ENCODE measurements around the gene DTD1. TPM values are rescaled to one million over a fixed set of nuclear protein-coding genes. Genes with fewer than 3 reads are reported as not detected.
"Not testable (repeated sequence)": the region's sequence is repeated elsewhere in the genome, so short reads cannot be mapped to it uniquely, and the experiment has no call there.

The DTD1 gene
- total RNA-seq, 1 experiment from 2014 or later = 62.8 TPM

- TF ChIP-seq EZH2 (IDR thresholded peaks at IDR 0.05; ENCODE audit: low read depth) (no peak), CTCF (conservative IDR thresholded peaks at IDR 0.05) (no peak)
- H3K27me3 ChIP-seq (ENCODE audit: insufficient read depth, low read depth) = no peaks in the 10 kb centered on the region; the same call in 1 of the 2 replicates
- no peaks in the 10 kb centered on the region for H3K4me1 ChIP-seq (replicated peaks; ENCODE audit: insufficient read depth)
- DNase-seq = no peak
- H3K4me3 ChIP-seq = no peak overlapping the region
- H3K9me2 ChIP-seq (ENCODE audit: insufficient read depth) = no peaks in the 10 kb centered on the region
- POLR2A ChIA-PET (ENCODE audit: unreplicated experiment) = no interaction called here
- BruUV-seq (replicated peaks) = no TSS peak
- no peak overlapping the region for H3K27ac ChIP-seq
- H2AFZ ChIP-seq = no peak overlapping the region
- no peaks in the 10 kb centered on the region for H3K36me3 ChIP-seq (ENCODE audit: low read depth)
- no peaks in the 10 kb centered on the region for H3K79me2 ChIP-seq (ENCODE audit: low read depth)
- H3F3A ChIP-seq (ENCODE audit: insufficient read depth, low read depth) = no peaks in the 10 kb centered on the region
- no peak overlapping the region for H3K4me2 ChIP-seq
- no peaks in the 10 kb centered on the region for H4K20me1 ChIP-seq (ENCODE audit: insufficient read depth)
- intact Hi-C loops (cut with micrococcal nuclease; ENCODE audit: unreplicated experiment) = no loop called here
- H3K9me3 ChIP-seq (ENCODE audit: insufficient read depth, low read depth) = no peaks in the 10 kb centered on the region
- CTCF ChIA-PET = no interaction called here
Measured at GRCh38 chr20:18783385-18783959, 195.6 kb downstream of the DTD1 start.

- intact Hi-C loops (cut with micrococcal nuclease; ENCODE audit: unreplicated experiment); BruUV-seq (replicated peaks); H3K4me3 ChIP-seq; H4K20me1 ChIP-seq (ENCODE audit: insufficient read depth); H3K9me3 ChIP-seq (ENCODE audit: insufficient read depth, low read depth); H3F3A ChIP-seq (ENCODE audit: insufficient read depth, low read depth); H3K27ac ChIP-seq; DNase-seq; H3K79me2 ChIP-seq (ENCODE audit: low read depth); POLR2A ChIA-PET (ENCODE audit: unreplicated experiment); H3K9me2 ChIP-seq (ENCODE audit: insufficient read depth); CTCF ChIA-PET; H3K4me1 ChIP-seq (replicated peaks; ENCODE audit: insufficient read depth); H3K4me2 ChIP-seq; H3K36me3 ChIP-seq (ENCODE audit: low read depth); H2AFZ ChIP-seq: not testable (repeated sequence)
- H3K27me3 ChIP-seq (ENCODE audit: insufficient read depth, low read depth) = peaks cover 13% of the 10 kb centered on the region; the same call in 1 of the 2 replicates
Measured at GRCh38 chr20:18787046-18787445, 199.2 kb downstream of the DTD1 start.

GRCh38 chr20:18788021-18788420 is 200.2 kb downstream of the DTD1 start:
- Histone ChIP-seq H3K27ac (no peak overlapping the region), H3K4me3 (no peak overlapping the region), H2AFZ (no peak overlapping the region), H3K36me3 (ENCODE audit: low read depth) (no peaks in the 10 kb centered on the region), H3K4me1 (replicated peaks; ENCODE audit: insufficient read depth) (no peaks in the 10 kb centered on the region), H3K9me3 (ENCODE audit: insufficient read depth, low read depth) (no peaks in the 10 kb centered on the region), H4K20me1 (ENCODE audit: insufficient read depth) (no peaks in the 10 kb centered on the region), H3K9me2 (ENCODE audit: insufficient read depth) (no peaks in the 10 kb centered on the region), H3K27me3 (ENCODE audit: insufficient read depth, low read depth) (peaks cover 13% of the 10 kb centered on the region; the same call in 1 of the 2 replicates), H3F3A (ENCODE audit: insufficient read depth, low read depth) (no peaks in the 10 kb centered on the region), H3K79me2 (ENCODE audit: low read depth) (no peaks in the 10 kb centered on the region), H3K4me2 (no peak overlapping the region)
- ChIA-PET CTCF (no interaction called here), POLR2A (ENCODE audit: unreplicated experiment) (no interaction called here)
- BruUV-seq (replicated peaks) = no TSS peak
- no peak for DNase-seq
- TF ChIP-seq CTCF (conservative IDR thresholded peaks at IDR 0.05) (no peak), EZH2 (IDR thresholded peaks at IDR 0.05; ENCODE audit: low read depth) (no peak)
- intact Hi-C loops (cut with micrococcal nuclease; ENCODE audit: unreplicated experiment) = no loop called here

GRCh38 chr20:18790787-18791186 is 202.9 kb downstream of the DTD1 start:
- Histone ChIP-seq H3K4me3 (no peak overlapping the region), H3K9me2 (ENCODE audit: insufficient read depth) (no peaks in the 10 kb centered on the region), H2AFZ (no peak overlapping the region; the same call in 1 of the 2 replicates), H3K79me2 (ENCODE audit: low read depth) (no peaks in the 10 kb centered on the region), H3K36me3 (ENCODE audit: low read depth) (no peaks in the 10 kb centered on the region), H3K27me3 (ENCODE audit: insufficient read depth, low read depth) (0 out of 2 replicates have a peak, but pooled peaks cover 13% of the 10 kb centered on the region), H3F3A (ENCODE audit: insufficient read depth, low read depth) (no peaks in the 10 kb centered on the region), H3K4me1 (replicated peaks; ENCODE audit: insufficient read depth) (peaks cover 8% of the 10 kb centered on the region), H3K27ac (no peak overlapping the region), H3K4me2 (no peak overlapping the region), H4K20me1 (ENCODE audit: insufficient read depth) (no peaks in the 10 kb centered on the region), H3K9me3 (ENCODE audit: insufficient read depth, low read depth) (no peaks in the 10 kb centered on the region)
- TF ChIP-seq EZH2 (IDR thresholded peaks at IDR 0.05; ENCODE audit: low read depth) (no peak), CTCF (conservative IDR thresholded peaks at IDR 0.05) (no peak)
- CTCF ChIA-PET = no interaction called here
- intact Hi-C loops (cut with micrococcal nuclease; ENCODE audit: unreplicated experiment) = loop anchor here (10.0 kb wide), 1 partner anchor 296 kb away; the partner anchor contains the start of gene RBBP9
- DNase-seq = no peak
- POLR2A ChIA-PET (ENCODE audit: unreplicated experiment) = no interaction called here
- no TSS peak for BruUV-seq (replicated peaks)

Data from PC-9 (cell line).